Endothelial cell of umbilical vein (primary cell): ENCODE measurements around the gene PRKCSH. TPM values are rescaled to one million over a fixed set of nuclear protein-coding genes. Genes with fewer than 3 reads are reported as not detected.

ENCODE experiments used
- BruUV-seq: library from RNA; stranded (reverse); fragments of 400-500 nt; replicated peaks from 2 replicates; lab custom pipeline; 2021; lab: Mats Ljungman, UMichigan
- CTCF ChIA-PET: fragments of 300-600, 350-600 bp; sonication (Branson Sonifier 250); formaldehyde crosslinking; loops from one replicate; lab custom pipeline; 2021; ENCODE audit warnings: antibody characterized with exemption, inconsistent platforms; lab: Charles Lee
- POLR2A ChIA-PET: fragments of 300-600, 350-600 bp; sonication (Branson Sonifier 250); formaldehyde crosslinking; loops from one replicate; lab custom pipeline; 2021; ENCODE audit warnings: antibody characterized with exemption, inconsistent platforms; lab: Charles Lee
- DNase-seq: peaks from one replicate; pipeline ENCODE4 v3.0.0-alpha.2; 2011; ENCODE audit warnings: low read depth, low spot score
- FAIRE-seq: peaks from 2 replicates; lab custom pipeline; 2011; peaks lifted over from hg19 to GRCh38; lab: Jason Lieb, UNC
- H2AFZ ChIP-seq: 2 replicates; pipeline ENCODE4 v1.6.0; 2012; ENCODE audit warnings: low read depth, low read length, control low read depth, inconsistent platforms
- H3K27ac ChIP-seq: 2 replicates; pipeline ENCODE4 v1.5.1; 2011; ENCODE audit warnings: low read depth, mild to moderate bottlenecking, control low read depth, low read length, moderate library complexity; ENCODE audit not compliant: insufficient read depth
- H3K27me3 ChIP-seq, 2 experiments: 2 replicates each; pipeline versions ENCODE4 v1.6.0 to v1.6.1; 2011; ENCODE audit warnings: low read length in 2 of 2, mixed read lengths in 1 of 2; ENCODE audit not compliant: control insufficient read depth in 2 of 2, insufficient read depth in 2 of 2
- H3K36me3 ChIP-seq, 2 experiments: 2 replicates in 1 of 2; 3 replicates in 1 of 2; pipeline ENCODE4 v1.5.1; 2011; ENCODE audit warnings: low read length in 2 of 2, mild to moderate bottlenecking in 1 of 2, moderate library complexity in 1 of 2; ENCODE audit not compliant: control insufficient read depth in 2 of 2, insufficient read depth in 2 of 2; ENCODE audit errors: extremely low read depth in 1 of 2
- H3K4me1 ChIP-seq: 3 replicates; pipeline ENCODE4 v1.5.1; 2011; ENCODE audit warnings: mild to moderate bottlenecking, low read length; ENCODE audit not compliant: control insufficient read depth, insufficient read depth; ENCODE audit errors: extremely low read depth
- H3K4me2 ChIP-seq: 2 replicates; pipeline ENCODE4 v1.6.1; 2011; ENCODE audit warnings: low read length, control low read depth, mixed read lengths; ENCODE audit not compliant: insufficient read depth
- H3K4me3 ChIP-seq, 3 experiments: fragments of 200-600 bp in 1 of 3; sonication (generic), shearing (Covaris generic) in 1 of 3; replicated peaks in 1 of 3; 2 replicates each; pipeline ENCODE4 v1.5.1; 2011 to 2016; ENCODE audit warnings: control low read depth in 3 of 3, low read length in 3 of 3, mild to moderate bottlenecking in 2 of 3, inconsistent platforms in 1 of 3, low read depth in 1 of 3, moderate library complexity in 1 of 3; ENCODE audit not compliant: insufficient read depth in 1 of 3
- H3K79me2 ChIP-seq: 2 replicates; pipeline ENCODE4 v1.6.0; 2012; ENCODE audit warnings: low read length, inconsistent platforms; ENCODE audit not compliant: control insufficient read depth, insufficient read depth
- H3K9ac ChIP-seq: replicated peaks from 2 replicates; pipeline ENCODE3; 2011; ENCODE audit warnings: low read length, control low read depth; ENCODE audit not compliant: insufficient read depth; ENCODE audit errors: extremely low read depth
- H3K9me1 ChIP-seq: replicated peaks from 3 replicates; pipeline ENCODE4 v1.6.0; 2011; ENCODE audit warnings: mild to moderate bottlenecking, low read length; ENCODE audit not compliant: control insufficient read depth, insufficient read depth; ENCODE audit errors: extremely low read depth
- H3K9me3 ChIP-seq: replicated peaks from 2 replicates; pipeline ENCODE4 v1.5.1; 2012; ENCODE audit warnings: low read length, inconsistent platforms; ENCODE audit not compliant: control insufficient read depth, insufficient read depth
- H4K20me1 ChIP-seq: replicated peaks from 2 replicates; pipeline ENCODE3; 2011; ENCODE audit warnings: mild to moderate bottlenecking, low read length; ENCODE audit not compliant: control insufficient read depth, insufficient read depth; ENCODE audit errors: extremely low read depth
- EZH2 ChIP-seq: IDR thresholded peaks from 2 replicates; pipeline ENCODE4 v1.6.1; 2012; ENCODE audit warnings: borderline replicate concordance, low read depth, mild to moderate bottlenecking, moderate library complexity, low read length, inconsistent platforms; ENCODE audit not compliant: severe bottlenecking
- FOS ChIP-seq: IDR thresholded peaks from 2 replicates; pipeline ENCODE4 v1.6.1; 2011; ENCODE audit warnings: mild to moderate bottlenecking, low read length, moderate library complexity, borderline replicate concordance; ENCODE audit not compliant: insufficient read depth
- GATA2 ChIP-seq: IDR thresholded peaks from 2 replicates; pipeline ENCODE4 v1.7.0; 2011; ENCODE audit warnings: low read depth, mild to moderate bottlenecking, moderate library complexity, mixed read lengths, low read length; ENCODE audit not compliant: insufficient read length, insufficient read depth
- MYC ChIP-seq: IDR thresholded peaks from one replicate; pipeline ENCODE4 v1.6.1; 2011; ENCODE audit warnings: mild to moderate bottlenecking, low read depth, low read length
- POLR2A ChIP-seq: IDR thresholded peaks from 2 replicates; pipeline ENCODE4 v1.6.1; 2012; ENCODE audit warnings: low read depth, mild to moderate bottlenecking, control low read depth, low read length
- POLR2AphosphoS5 ChIP-seq: IDR thresholded peaks from 2 replicates; pipeline ENCODE4 v1.6.1; 2012; ENCODE audit warnings: low read depth, mild to moderate bottlenecking, control low read depth, low read length, moderate library complexity; ENCODE audit not compliant: insufficient read depth
- dilution Hi-C: fragments of 300-500 bp; cut with MboI; formaldehyde crosslinking; loops from one replicate; pipeline ENCODE4 v1.15.0; 2019; ENCODE audit warnings: low sequenced_read_pairs; ENCODE audit not compliant: extremely low pct_ligation_motif_present
- intact Hi-C: fragments of 100-400 bp; cut with micrococcal nuclease; formaldehyde crosslinking; loops from one replicate; pipeline ENCODE4 v1.10.0; 2022
- polyA plus RNA-seq, 4 experiments: library from polyadenylated mRNA; depleted of rRNA in 3 of 4; stranded (reverse) in 3 of 4; unstranded in 1 of 4; fragments of >200 nt; gene quantifications; 2 replicates each; pipeline versions ENCODE4 v1.2.1 to v1.2.3, GENCODE V29; 2011 to 2012; ENCODE audit warnings: missing spikeins in 1 of 4
- total RNA-seq: library from RNA; stranded (reverse); gene quantifications from 2 replicates; pipeline ENCODE4 v1.2.3, GENCODE V29; 2021
- TF ChIP-seq, protein P1 (sequence below): IDR thresholded peaks from 2 replicates; pipeline ENCODE4 v1.6.1; 2011; ENCODE audit not compliant: insufficient read depth, insufficient read length

Gene PRKCSH
- total and polyA plus RNA-seq, 2 donors (not counting 3 experiments of a cell fraction or from before 2014, with no cell fraction given): 215 to 425 TPM

DNA sequence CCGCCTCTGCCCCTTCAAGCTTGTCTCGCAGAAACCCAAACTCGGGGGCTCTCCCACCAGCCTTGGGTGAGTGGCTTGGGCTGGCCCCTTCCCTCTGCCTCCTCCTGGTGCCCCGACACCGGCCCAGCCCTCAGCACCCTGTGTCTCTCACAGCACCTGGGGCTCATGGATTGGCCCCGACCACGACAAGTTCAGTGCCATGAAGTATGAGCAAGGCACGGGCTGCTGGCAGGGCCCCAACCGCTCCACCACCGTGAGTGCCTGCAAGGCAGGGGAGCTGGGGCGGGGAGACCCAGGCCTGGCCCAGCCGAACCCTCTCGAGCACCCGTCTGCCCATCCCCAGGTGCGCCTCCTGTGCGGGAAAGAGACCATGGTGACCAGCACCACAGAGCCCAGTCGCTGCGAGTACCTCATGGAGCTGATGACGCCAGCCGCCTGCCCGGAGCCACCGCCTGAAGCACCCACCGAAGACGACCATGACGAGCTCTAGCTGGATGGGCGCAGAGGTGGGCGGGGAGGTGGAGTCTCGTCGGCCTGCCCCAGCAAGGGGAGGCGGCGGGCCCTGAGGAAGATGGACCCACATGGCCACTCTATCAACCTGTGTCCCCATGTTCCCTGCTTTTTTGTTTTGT is 13.6 kb downstream of the PRKCSH start:
- TF ChIP-seq GATA2: no peak
- TF ChIP-seq FOS: no peak
- TF ChIP-seq, protein P1, sequence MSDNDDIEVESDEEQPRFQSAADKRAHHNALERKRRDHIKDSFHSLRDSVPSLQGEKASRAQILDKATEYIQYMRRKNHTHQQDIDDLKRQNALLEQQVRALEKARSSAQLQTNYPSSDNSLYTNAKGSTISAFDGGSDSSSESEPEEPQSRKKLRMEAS: no peak
- TF ChIP-seq EZH2: no peak
- no peak for TF ChIP-seq POLR2AphosphoS5
- no peak for TF ChIP-seq POLR2A
- TF ChIP-seq MYC: no peak
- BruUV-seq: no TSS peak
- ChIA-PET POLR2A (no interaction called here), CTCF (interaction anchor here (3.0 kb wide), 1 partner anchor 155 kb away, joined by 13 read pairs; no protein-coding TSS in a partner anchor)
- Histone ChIP-seq H3K9me3 (no peaks in the 10 kb centered on the region), H4K20me1 (no peaks in the 10 kb centered on the region), H2AFZ (no peak overlapping the region), H3K4me2 (no peak overlapping the region), H3K79me2 (no peaks in the 10 kb centered on the region), H3K27me3 (no peaks in the 10 kb centered on the region), H3K4me3 (no peak overlapping the region), H3K9ac (no peak overlapping the region), H3K36me3 (peaks cover 4 to 27% of the 10 kb centered on the region in 2 experiments), H3K27ac (no peak overlapping the region), H3K9me1 (no peaks in the 10 kb centered on the region), H3K4me1 (no peaks in the 10 kb centered on the region)
- FAIRE-seq (no peak), DNase-seq (no peak)
- dilution Hi-C loops (no loop called here), intact Hi-C loops (no loop called here)
